ENCODE measurements around the gene KLK7.

KLK7 gene

DNA sequence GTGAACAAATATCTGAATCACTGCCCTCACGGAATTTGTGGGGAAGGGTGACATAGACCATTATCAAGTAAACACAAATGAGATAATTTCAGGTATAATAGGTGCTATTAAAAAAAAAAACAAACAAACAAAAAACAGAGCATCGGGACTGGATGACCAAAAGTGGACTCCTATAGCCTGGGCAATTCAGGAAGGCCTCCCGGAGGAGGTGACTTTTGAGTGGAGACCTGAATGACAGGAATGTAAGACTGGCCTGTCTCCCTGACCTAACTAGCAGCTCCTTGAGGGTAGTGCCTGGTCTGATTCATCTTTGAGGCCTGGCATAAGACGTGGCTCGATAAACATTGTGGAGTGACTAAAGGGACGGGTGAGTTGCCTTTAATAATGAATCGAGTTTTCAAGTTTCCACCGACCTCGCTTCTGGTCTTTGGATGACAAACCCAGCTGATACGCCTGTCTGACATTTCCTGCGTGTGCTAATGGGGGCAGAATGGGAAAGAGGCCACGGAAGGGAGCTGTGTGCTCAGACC is 29.0 kb upstream of the KLK7 start:
- no peak overlapping the region for H3K27ac ChIP-seq (ENCODE audit: low read depth, low read length)
- no peak overlapping the region for H3K9ac ChIP-seq (ENCODE audit: low read depth in 1 of 2, low read length in 2 of 2)
- H3K27me3 ChIP-seq (ENCODE audit: control insufficient read depth in 1 of 2, insufficient read depth in 2 of 2, low read length in 2 of 2), result peaks cover 8 to 20% of the 10 kb centered on the region in 2 donors
- H3K9me3 ChIP-seq (ENCODE audit: control insufficient read depth in 1 of 2, low read length in 2 of 2), result no peaks in the 10 kb centered on the region
- no peak overlapping the region for H3K4me3 ChIP-seq (ENCODE audit: low read depth in 1 of 2, low read length in 2 of 2)
- no peaks in the 10 kb centered on the region for H3K36me3 ChIP-seq (ENCODE audit: control insufficient read depth in 1 of 2, insufficient read depth in 2 of 2, low read length in 2 of 2)
- H3K4me1 ChIP-seq (ENCODE audit: control insufficient read depth in 1 of 2, insufficient read depth in 2 of 2, low read length in 2 of 2), result no peaks in the 10 kb centered on the region

DNA sequence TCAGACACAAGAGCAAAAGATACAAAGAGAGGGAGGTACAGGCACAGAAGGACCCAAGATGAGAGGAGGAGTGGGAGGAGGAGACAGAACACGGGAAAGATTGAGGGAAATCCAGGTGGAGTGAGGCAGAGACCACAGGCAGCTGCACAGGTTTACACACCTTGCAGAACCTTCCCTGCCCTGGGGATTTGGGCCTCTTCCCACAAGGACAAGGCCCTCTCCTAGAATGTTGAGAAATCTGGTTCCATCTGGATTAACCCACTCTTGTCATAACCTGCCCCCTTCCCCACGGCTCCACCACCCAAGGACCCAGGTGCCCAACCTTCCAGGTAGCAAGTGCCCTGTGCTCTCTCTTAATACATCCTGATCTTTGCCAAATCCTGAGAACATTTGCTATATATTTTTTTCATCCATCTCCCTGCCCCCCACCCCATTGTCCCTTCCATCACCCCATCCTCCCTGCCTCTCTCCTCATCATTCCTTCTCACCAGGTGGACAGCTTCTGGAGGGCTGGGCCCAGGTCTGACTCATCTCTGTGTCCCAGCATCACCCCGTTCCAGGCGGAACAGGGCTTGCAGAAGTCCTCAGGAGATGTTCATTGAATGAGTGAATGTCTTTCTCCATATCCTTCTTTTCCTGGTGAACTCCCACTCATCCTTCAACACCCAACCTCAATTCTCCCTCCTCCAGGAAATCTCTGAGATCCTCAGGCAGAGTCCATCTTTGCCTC is 26.5 kb upstream of the KLK7 start:
- Histone ChIP-seq H3K9ac (ENCODE audit: low read depth in 1 of 2, low read length in 2 of 2) (no peak overlapping the region), H3K9me3 (ENCODE audit: control insufficient read depth in 1 of 2, low read length in 2 of 2) (no peaks in the 10 kb centered on the region), H3K27me3 (ENCODE audit: control insufficient read depth in 1 of 2, insufficient read depth in 2 of 2, low read length in 2 of 2) (peaks cover 0 to 4% of the 10 kb centered on the region in 2 donors), H3K27ac (ENCODE audit: low read depth, low read length) (no peak overlapping the region), H3K4me3 (ENCODE audit: low read depth in 1 of 2, low read length in 2 of 2) (no peak overlapping the region), H3K36me3 (ENCODE audit: control insufficient read depth in 1 of 2, insufficient read depth in 2 of 2, low read length in 2 of 2) (no peaks in the 10 kb centered on the region), H3K4me1 (ENCODE audit: control insufficient read depth in 1 of 2, insufficient read depth in 2 of 2, low read length in 2 of 2) (no peaks in the 10 kb centered on the region)

- H3K4me3 ChIP-seq (ENCODE audit: low read depth in 1 of 2, low read length in 2 of 2), result no peak overlapping the region
- no peaks in the 10 kb centered on the region for H3K9me3 ChIP-seq (ENCODE audit: control insufficient read depth in 1 of 2, low read length in 2 of 2)
- no peaks in the 10 kb centered on the region for H3K36me3 ChIP-seq (ENCODE audit: control insufficient read depth in 1 of 2, insufficient read depth in 2 of 2, low read length in 2 of 2)
- no peak overlapping the region for H3K9ac ChIP-seq (ENCODE audit: low read depth in 1 of 2, low read length in 2 of 2)
- no peaks in the 10 kb centered on the region for H3K27me3 ChIP-seq (ENCODE audit: control insufficient read depth in 1 of 2, insufficient read depth in 2 of 2, low read length in 2 of 2)
- no peaks in the 10 kb centered on the region for H3K4me1 ChIP-seq (ENCODE audit: control insufficient read depth in 1 of 2, insufficient read depth in 2 of 2, low read length in 2 of 2)
- no peak overlapping the region for H3K27ac ChIP-seq (ENCODE audit: low read depth, low read length)
Measured at GRCh38 chr19:51009061-51009891, 25.6 kb upstream of the KLK7 start.

- no peaks in the 10 kb centered on the region for H3K4me1 ChIP-seq (ENCODE audit: control insufficient read depth in 1 of 2, insufficient read depth in 2 of 2, low read length in 2 of 2)
- no peak overlapping the region for H3K27ac ChIP-seq (ENCODE audit: low read depth, low read length)
- H3K27me3 ChIP-seq (ENCODE audit: control insufficient read depth in 1 of 2, insufficient read depth in 2 of 2, low read length in 2 of 2), result no peaks in the 10 kb centered on the region
- no peak overlapping the region for H3K4me3 ChIP-seq (ENCODE audit: low read depth in 1 of 2, low read length in 2 of 2)
- no peaks in the 10 kb centered on the region for H3K9me3 ChIP-seq (ENCODE audit: control insufficient read depth in 1 of 2, low read length in 2 of 2)
- no peaks in the 10 kb centered on the region for H3K36me3 ChIP-seq (ENCODE audit: control insufficient read depth in 1 of 2, insufficient read depth in 2 of 2, low read length in 2 of 2)
- H3K9ac ChIP-seq (ENCODE audit: low read depth in 1 of 2, low read length in 2 of 2), result no peak overlapping the region
Measured at GRCh38 chr19:51007488-51007887, 23.8 kb upstream of the KLK7 start.

DNA sequence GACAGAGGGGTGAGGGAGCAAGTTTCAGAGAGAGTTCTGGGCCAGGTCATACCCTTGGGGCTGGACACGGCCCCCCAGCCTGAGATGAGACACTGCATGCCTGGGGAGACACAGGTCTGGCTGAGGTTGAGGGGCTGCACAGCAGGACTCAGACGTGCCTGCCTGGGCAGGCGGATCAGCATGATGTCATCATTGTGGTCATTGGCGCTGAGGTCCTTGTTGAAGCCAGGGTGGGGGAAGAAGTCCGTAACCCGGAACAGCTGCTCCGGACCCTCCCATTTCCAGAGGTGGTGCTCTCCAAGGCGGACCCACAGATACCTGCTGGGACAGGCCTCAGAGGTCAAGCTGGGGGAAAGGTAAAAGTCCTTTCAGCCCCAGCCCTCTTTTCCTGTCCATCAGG is 22.7 kb upstream of the KLK7 start:
- Histone ChIP-seq H3K4me3 (ENCODE audit: low read depth in 1 of 2, low read length in 2 of 2) (no peak overlapping the region), H3K27me3 (ENCODE audit: control insufficient read depth in 1 of 2, insufficient read depth in 2 of 2, low read length in 2 of 2) (no peaks in the 10 kb centered on the region), H3K36me3 (ENCODE audit: control insufficient read depth in 1 of 2, insufficient read depth in 2 of 2, low read length in 2 of 2) (no peaks in the 10 kb centered on the region), H3K27ac (ENCODE audit: low read depth, low read length) (no peak overlapping the region), H3K4me1 (ENCODE audit: control insufficient read depth in 1 of 2, insufficient read depth in 2 of 2, low read length in 2 of 2) (no peaks in the 10 kb centered on the region), H3K9me3 (ENCODE audit: control insufficient read depth in 1 of 2, low read length in 2 of 2) (no peaks in the 10 kb centered on the region), H3K9ac (ENCODE audit: low read depth in 1 of 2, low read length in 2 of 2) (no peak overlapping the region)

GRCh38 chr19:51005248-51005647 is 21.5 kb upstream of the KLK7 start:
- Histone ChIP-seq H3K36me3 (ENCODE audit: control insufficient read depth in 1 of 2, insufficient read depth in 2 of 2, low read length in 2 of 2) (no peaks in the 10 kb centered on the region), H3K4me1 (ENCODE audit: control insufficient read depth in 1 of 2, insufficient read depth in 2 of 2, low read length in 2 of 2) (no peaks in the 10 kb centered on the region), H3K4me3 (ENCODE audit: low read depth in 1 of 2, low read length in 2 of 2) (no peak overlapping the region), H3K27ac (ENCODE audit: low read depth, low read length) (no peak overlapping the region), H3K9ac (ENCODE audit: low read depth in 1 of 2, low read length in 2 of 2) (no peak overlapping the region), H3K27me3 (ENCODE audit: control insufficient read depth in 1 of 2, insufficient read depth in 2 of 2, low read length in 2 of 2) (peaks cover 0 to 3% of the 10 kb centered on the region in 2 donors), H3K9me3 (ENCODE audit: control insufficient read depth in 1 of 2, low read length in 2 of 2) (no peaks in the 10 kb centered on the region)

- Histone ChIP-seq H3K9me3 (ENCODE audit: control insufficient read depth in 1 of 2, low read length in 2 of 2) (no peaks in the 10 kb centered on the region), H3K27me3 (ENCODE audit: control insufficient read depth in 1 of 2, insufficient read depth in 2 of 2, low read length in 2 of 2) (peaks cover 0 to 5% of the 10 kb centered on the region in 2 donors), H3K36me3 (ENCODE audit: control insufficient read depth in 1 of 2, insufficient read depth in 2 of 2, low read length in 2 of 2) (no peaks in the 10 kb centered on the region), H3K9ac (ENCODE audit: low read depth in 1 of 2, low read length in 2 of 2) (no peak overlapping the region), H3K4me3 (ENCODE audit: low read depth in 1 of 2, low read length in 2 of 2) (no peak overlapping the region), H3K4me1 (ENCODE audit: control insufficient read depth in 1 of 2, insufficient read depth in 2 of 2, low read length in 2 of 2) (no peaks in the 10 kb centered on the region), H3K27ac (ENCODE audit: low read depth, low read length) (no peak overlapping the region)
Measured at GRCh38 chr19:51003316-51003715, 19.6 kb upstream of the KLK7 start.

- Histone ChIP-seq H3K27ac (ENCODE audit: low read depth, low read length) (no peak overlapping the region), H3K27me3 (ENCODE audit: control insufficient read depth in 1 of 2, insufficient read depth in 2 of 2, low read length in 2 of 2) (peaks cover 0 to 5% of the 10 kb centered on the region in 2 donors), H3K4me1 (ENCODE audit: control insufficient read depth in 1 of 2, insufficient read depth in 2 of 2, low read length in 2 of 2) (no peaks in the 10 kb centered on the region), H3K9ac (ENCODE audit: low read depth in 1 of 2, low read length in 2 of 2) (no peak overlapping the region), H3K4me3 (ENCODE audit: low read depth in 1 of 2, low read length in 2 of 2) (no peak overlapping the region), H3K36me3 (ENCODE audit: control insufficient read depth in 1 of 2, insufficient read depth in 2 of 2, low read length in 2 of 2) (no peaks in the 10 kb centered on the region), H3K9me3 (ENCODE audit: control insufficient read depth in 1 of 2, low read length in 2 of 2) (no peaks in the 10 kb centered on the region)
Measured at GRCh38 chr19:51002542-51003311, 19.0 kb upstream of the KLK7 start.

DNA sequence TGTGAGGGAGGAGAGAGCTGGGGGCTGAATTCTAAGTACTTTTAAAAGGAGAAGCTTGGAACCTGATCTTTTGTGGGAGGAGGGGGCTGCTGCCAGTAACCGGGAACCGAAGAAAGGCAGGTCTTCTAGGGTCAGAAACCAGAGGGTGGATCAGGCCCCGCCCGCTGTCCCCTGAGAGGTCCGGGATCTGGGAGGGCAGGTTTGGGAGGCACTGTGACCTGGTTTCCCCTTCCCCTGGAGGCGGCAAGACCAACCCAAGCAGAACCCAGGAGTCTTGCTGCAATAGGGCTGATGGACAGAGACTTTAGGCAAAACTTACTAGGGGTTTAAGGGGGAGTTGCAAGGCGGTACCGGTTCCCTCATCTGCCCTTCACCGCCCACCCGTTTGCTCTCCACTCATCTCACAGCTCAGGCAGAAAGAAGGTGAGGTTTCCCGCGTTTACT is 18.4 kb upstream of the KLK7 start:
- Histone ChIP-seq H3K4me1 (ENCODE audit: control insufficient read depth in 1 of 2, insufficient read depth in 2 of 2, low read length in 2 of 2) (no peaks in the 10 kb centered on the region), H3K4me3 (ENCODE audit: low read depth in 1 of 2, low read length in 2 of 2) (no peak overlapping the region), H3K36me3 (ENCODE audit: control insufficient read depth in 1 of 2, insufficient read depth in 2 of 2, low read length in 2 of 2) (no peaks in the 10 kb centered on the region), H3K27ac (ENCODE audit: low read depth, low read length) (no peak overlapping the region), H3K9ac (ENCODE audit: low read depth in 1 of 2, low read length in 2 of 2) (no peak overlapping the region), H3K27me3 (ENCODE audit: control insufficient read depth in 1 of 2, insufficient read depth in 2 of 2, low read length in 2 of 2) (peaks cover 0 to 5% of the 10 kb centered on the region in 2 donors), H3K9me3 (ENCODE audit: control insufficient read depth in 1 of 2, low read length in 2 of 2) (no peaks in the 10 kb centered on the region)
